Retinal pigment epithelial cell (primary cell): ENCODE results near the gene GPR180.

Experiments used
- DNase-seq: peaks from one replicate; pipeline ENCODE4 v3.0.0-alpha.2; 2010; ENCODE audit warnings: low read depth
- H3K4me3 ChIP-seq: 2 replicates; pipeline ENCODE4 v1.5.1; 2011; ENCODE audit warnings: mild to moderate bottlenecking, low read length, control low read depth, moderate library complexity
- TF ChIP-seq, protein P1 (sequence below): conservative IDR thresholded peaks from 2 replicates; pipeline ENCODE4 v1.5.1; 2011; ENCODE audit warnings: low read depth, low read length, control low read depth, inconsistent platforms

GPR180 gene

DNA sequence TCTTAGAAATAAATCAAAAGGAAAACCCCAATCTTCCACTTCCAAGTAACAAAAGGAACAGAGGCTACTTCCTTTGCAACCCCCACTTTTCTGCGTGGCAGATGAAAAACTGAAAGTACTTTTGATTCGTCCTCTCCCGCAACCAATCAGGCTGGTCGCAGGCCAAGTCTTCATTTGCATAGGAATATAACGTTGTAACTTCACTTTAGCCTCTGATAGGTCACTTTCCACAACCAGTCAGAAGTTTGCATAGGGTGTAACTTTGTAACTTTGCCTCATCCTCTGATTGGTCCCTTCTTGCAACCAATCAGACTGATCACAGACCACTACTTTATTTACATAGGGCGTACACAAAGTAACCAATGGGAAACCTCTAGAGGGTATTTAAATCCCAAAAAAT is 42.9 kb upstream of the GPR180 start:
- TF ChIP-seq, protein P1, sequence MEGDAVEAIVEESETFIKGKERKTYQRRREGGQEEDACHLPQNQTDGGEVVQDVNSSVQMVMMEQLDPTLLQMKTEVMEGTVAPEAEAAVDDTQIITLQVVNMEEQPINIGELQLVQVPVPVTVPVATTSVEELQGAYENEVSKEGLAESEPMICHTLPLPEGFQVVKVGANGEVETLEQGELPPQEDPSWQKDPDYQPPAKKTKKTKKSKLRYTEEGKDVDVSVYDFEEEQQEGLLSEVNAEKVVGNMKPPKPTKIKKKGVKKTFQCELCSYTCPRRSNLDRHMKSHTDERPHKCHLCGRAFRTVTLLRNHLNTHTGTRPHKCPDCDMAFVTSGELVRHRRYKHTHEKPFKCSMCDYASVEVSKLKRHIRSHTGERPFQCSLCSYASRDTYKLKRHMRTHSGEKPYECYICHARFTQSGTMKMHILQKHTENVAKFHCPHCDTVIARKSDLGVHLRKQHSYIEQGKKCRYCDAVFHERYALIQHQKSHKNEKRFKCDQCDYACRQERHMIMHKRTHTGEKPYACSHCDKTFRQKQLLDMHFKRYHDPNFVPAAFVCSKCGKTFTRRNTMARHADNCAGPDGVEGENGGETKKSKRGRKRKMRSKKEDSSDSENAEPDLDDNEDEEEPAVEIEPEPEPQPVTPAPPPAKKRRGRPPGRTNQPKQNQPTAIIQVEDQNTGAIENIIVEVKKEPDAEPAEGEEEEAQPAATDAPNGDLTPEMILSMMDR, result no peak
- DNase-seq, result no peak
- H3K4me3 ChIP-seq, result no peak overlapping the region

DNA sequence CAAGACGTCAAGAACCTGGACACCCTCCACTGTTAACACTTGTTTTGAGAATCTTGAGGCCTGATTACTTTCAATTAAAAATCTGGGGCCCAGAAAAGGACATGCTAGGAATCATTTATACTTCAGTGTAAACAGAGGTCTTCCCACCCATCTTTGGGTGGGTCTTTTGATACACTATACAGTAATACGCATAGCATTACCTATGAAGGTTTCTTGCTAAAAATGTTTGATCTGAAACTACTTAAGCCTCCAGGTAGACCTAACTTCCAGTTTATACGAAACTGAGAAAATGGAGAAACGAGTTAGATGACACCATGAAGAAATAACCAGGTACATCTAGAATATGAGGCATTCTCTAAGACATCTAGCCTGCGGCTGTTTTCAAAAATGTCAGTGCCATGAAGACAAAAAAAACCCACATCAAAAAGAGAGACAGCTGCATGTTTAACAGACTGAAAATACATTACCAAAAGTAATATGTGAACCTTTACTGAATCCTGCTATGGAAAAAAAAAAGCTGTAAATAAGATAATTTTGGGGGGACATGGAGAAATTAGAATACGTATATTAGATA is 42.3 kb upstream of the GPR180 start:
- H3K4me3 ChIP-seq, result no peak overlapping the region
- DNase-seq, result no peak
- TF ChIP-seq, protein P1, result no peak

DNA sequence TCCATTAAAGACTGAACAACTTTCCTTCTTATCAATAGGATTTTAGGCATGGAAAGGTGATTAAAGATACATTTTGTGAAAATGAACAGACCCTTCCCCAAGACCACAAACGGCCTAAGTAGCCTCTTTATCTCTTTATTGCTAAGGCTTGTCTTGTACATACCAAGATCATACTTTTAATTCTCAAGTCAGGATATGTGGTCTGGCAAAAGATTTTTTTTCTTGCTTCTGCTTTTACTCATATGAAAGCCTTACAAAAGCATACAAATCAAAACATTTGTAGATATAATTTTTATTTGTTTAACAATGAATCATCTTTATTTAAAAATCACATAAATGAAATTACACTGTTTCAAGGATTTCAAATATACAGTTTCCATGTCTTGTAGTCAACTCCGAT is 41.5 kb upstream of the GPR180 start:
- no peak overlapping the region for H3K4me3 ChIP-seq
- no peak for DNase-seq
- TF ChIP-seq, protein P1, result no peak

DNA sequence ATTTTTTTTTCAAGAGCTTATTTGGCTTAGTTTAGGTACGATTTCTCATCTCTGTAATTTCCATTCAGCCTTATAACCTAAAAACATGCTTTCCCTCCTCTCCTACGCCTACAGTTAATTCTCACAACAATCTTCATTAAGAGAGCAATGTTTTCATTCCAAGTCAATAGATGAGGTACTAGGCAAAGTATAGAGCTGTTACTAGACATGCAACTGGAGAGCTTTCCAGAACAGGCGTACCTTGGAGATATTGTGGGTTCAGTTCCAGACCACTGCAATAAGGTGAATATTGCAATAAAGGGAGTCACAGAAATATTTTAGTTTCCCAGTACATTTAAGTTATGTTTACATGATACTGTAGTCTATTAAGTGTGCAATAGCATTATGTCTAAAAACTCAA is 40.5 kb upstream of the GPR180 start:
- H3K4me3 ChIP-seq, result no peak overlapping the region
- no peak for DNase-seq
- TF ChIP-seq, protein P1, result no peak

DNA sequence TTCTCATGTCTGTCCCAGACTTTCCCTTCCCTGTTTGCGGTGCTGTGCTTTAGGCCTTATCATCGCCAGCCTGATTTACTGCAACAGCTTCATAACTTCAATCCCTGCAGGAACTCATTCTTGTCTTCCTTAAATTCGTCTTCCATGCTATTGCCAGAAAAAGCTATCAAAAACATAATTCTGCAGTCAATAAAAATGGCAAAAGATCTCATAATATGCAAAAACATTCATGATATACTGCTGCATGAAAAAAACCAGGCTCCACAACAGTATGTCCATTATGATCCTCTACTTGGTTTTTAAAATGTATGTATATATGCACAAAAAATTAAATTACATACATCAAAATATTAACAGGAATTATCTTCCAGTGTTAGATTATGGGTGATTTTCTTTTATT is 34.1 kb upstream of the GPR180 start:
- no peak for DNase-seq
- TF ChIP-seq, protein P1, result no peak
- H3K4me3 ChIP-seq, result no peak overlapping the region

DNA sequence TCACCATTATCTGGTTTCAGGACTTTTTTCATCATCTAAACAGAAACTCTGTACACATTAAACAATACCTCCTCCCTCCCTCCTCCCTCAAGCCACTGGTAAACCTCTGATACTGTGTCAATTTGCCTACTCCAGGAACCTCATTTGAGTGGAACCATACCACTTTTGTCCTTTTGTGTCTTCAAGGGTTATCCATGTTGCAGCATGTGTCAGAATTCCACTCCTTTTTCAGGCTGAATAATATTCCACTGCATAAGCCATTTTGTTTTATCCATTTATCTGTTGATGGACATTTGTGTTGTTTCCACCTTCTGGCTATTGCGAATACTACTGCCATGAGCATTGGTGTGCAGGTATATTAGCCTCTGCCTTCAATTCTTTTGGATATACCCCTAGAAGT is 33.2 kb upstream of the GPR180 start:
- H3K4me3 ChIP-seq, result no peak overlapping the region
- DNase-seq, result no peak
- TF ChIP-seq, protein P1, result no peak

DNA sequence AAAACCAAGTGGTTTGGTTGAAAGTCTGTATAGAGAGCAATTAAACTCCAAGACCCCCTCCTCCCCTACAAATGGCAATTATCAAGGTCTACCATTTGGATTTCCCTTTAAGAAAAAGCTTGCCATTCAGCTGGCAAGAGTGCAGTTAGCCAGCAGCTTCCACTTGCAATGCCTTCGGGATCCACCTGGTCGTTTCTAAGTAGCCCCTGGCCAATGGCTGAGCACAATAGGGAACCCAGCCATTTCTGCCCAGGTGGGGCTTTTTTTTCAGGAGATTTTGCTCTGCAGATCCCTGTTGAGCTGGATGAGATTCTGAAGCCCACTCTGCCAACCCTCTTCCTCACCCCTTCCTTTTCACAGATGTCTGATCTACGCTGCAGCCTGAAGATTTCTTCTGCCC is 32.0 kb upstream of the GPR180 start:
- TF ChIP-seq, protein P1, result no peak
- H3K4me3 ChIP-seq, result no peak overlapping the region
- DNase-seq, result no peak
